PFSK-1 (cell line): ENCODE data around the gene CCDC192.

ENCODE experiments used
- FOXP2 ChIP-seq: optimal IDR thresholded peaks from 2 replicates; pipeline ENCODE3; 2011; ENCODE audit warnings: borderline replicate concordance, control low read depth, inconsistent platforms; ENCODE audit not compliant: insufficient read depth; ENCODE audit errors: extremely low read length, extremely low read depth
- POLR2AphosphoS5 ChIP-seq: IDR thresholded peaks from 2 replicates; pipeline ENCODE4 v1.6.1; 2012; ENCODE audit warnings: low read depth, mild to moderate bottlenecking, control low read depth, low read length, moderate library complexity
- REST ChIP-seq, 2 experiments: IDR thresholded peaks; 2 replicates each; pipeline versions ENCODE4 v1.6.1 to v1.8.0; 2011 to 2012; ENCODE audit warnings: low read depth in 2 of 2, low read length in 2 of 2, control low read depth in 1 of 2, inconsistent platforms in 1 of 2, mild to moderate bottlenecking in 1 of 2, moderate library complexity in 1 of 2; ENCODE audit not compliant: insufficient read depth in 1 of 2
- SIN3A ChIP-seq: IDR thresholded peaks from 2 replicates; pipeline ENCODE4 v1.6.1; 2012; ENCODE audit warnings: mild to moderate bottlenecking, low read length, moderate library complexity, borderline replicate concordance; ENCODE audit not compliant: insufficient read depth
- TAF1 ChIP-seq: IDR thresholded peaks from 2 replicates; pipeline ENCODE4 v1.6.1; 2012; ENCODE audit warnings: low read length, control low read depth, borderline replicate concordance; ENCODE audit not compliant: insufficient read depth

CCDC192 gene

GRCh38 chr5:127919006-127919796 is 216.0 kb downstream of the CCDC192 start:
- TF ChIP-seq SIN3A: no peak
- no peak for TF ChIP-seq FOXP2
- TF ChIP-seq TAF1: no peak
- no peak for TF ChIP-seq POLR2AphosphoS5
- TF ChIP-seq REST (IDR thresholded peaks at IDR 0.05; ENCODE audit: insufficient read depth in 1 of 2, low read depth in 2 of 2, low read length in 2 of 2): no peak

GRCh38 chr5:127919818-127920217 is 216.6 kb downstream of the CCDC192 start:
- no peak for TF ChIP-seq FOXP2
- no peak for TF ChIP-seq TAF1
- no peak for TF ChIP-seq REST (IDR thresholded peaks at IDR 0.05; ENCODE audit: insufficient read depth in 1 of 2, low read depth in 2 of 2, low read length in 2 of 2)
- no peak for TF ChIP-seq POLR2AphosphoS5
- TF ChIP-seq SIN3A: no peak

- no peak for TF ChIP-seq TAF1
- no peak for TF ChIP-seq FOXP2
- no peak for TF ChIP-seq POLR2AphosphoS5
- no peak for TF ChIP-seq REST (IDR thresholded peaks at IDR 0.05; ENCODE audit: insufficient read depth in 1 of 2, low read depth in 2 of 2, low read length in 2 of 2)
- TF ChIP-seq SIN3A: no peak
Measured at GRCh38 chr5:127920936-127921335, 217.7 kb downstream of the CCDC192 start.

- no peak for TF ChIP-seq POLR2AphosphoS5
- no peak for TF ChIP-seq SIN3A
- no peak for TF ChIP-seq TAF1
- no peak for TF ChIP-seq REST (IDR thresholded peaks at IDR 0.05; ENCODE audit: insufficient read depth in 1 of 2, low read depth in 2 of 2, low read length in 2 of 2)
- no peak for TF ChIP-seq FOXP2
Measured at GRCh38 chr5:127922603-127923002, 219.4 kb downstream of the CCDC192 start.
